Keratinocyte (primary cell): Measurements from ENCODE around the gene SDHAF3. TPM values are rescaled to one million over a fixed set of nuclear protein-coding genes. Genes with fewer than 3 reads are reported as not detected.
"Not testable (repeated sequence)": the region's sequence is repeated elsewhere in the genome, so short reads cannot be mapped to it uniquely, and the experiment has no call there.

ENCODE experiments used
- DNase-seq: peaks from one replicate; pipeline ENCODE4 v3.0.0-alpha.2; 2011; ENCODE audit warnings: low read depth, missing footprints, low spot score
- FAIRE-seq: peaks from 2 replicates; lab custom pipeline; 2011; peaks lifted over from hg19 to GRCh38; lab: Jason Lieb, UNC
- H2AFZ ChIP-seq: 2 replicates; pipeline ENCODE4 v1.6.0; 2012; ENCODE audit warnings: low read length, control low read depth, inconsistent platforms; ENCODE audit not compliant: control insufficient read depth
- H3K27ac ChIP-seq: 2 replicates; pipeline ENCODE4 v1.5.1; 2011; ENCODE audit warnings: low read length; ENCODE audit not compliant: control insufficient read depth, insufficient read depth
- H3K27me3 ChIP-seq: 3 replicates; pipeline ENCODE4 v1.6.0; 2011; ENCODE audit warnings: low read length; ENCODE audit not compliant: control insufficient read depth, insufficient read depth; ENCODE audit errors: extremely low read depth
- H3K36me3 ChIP-seq, 2 experiments: 2 replicates in 1 of 2; 3 replicates in 1 of 2; pipeline ENCODE4 v1.5.1; 2011; ENCODE audit warnings: low read length in 2 of 2, mild to moderate bottlenecking in 1 of 2; ENCODE audit not compliant: control insufficient read depth in 2 of 2, insufficient read depth in 2 of 2; ENCODE audit errors: extremely low read depth in 1 of 2
- H3K4me1 ChIP-seq: 3 replicates; pipeline ENCODE4 v1.5.1; 2011; ENCODE audit warnings: low read length; ENCODE audit not compliant: control insufficient read depth, insufficient read depth; ENCODE audit errors: extremely low read depth
- H3K4me2 ChIP-seq: 3 replicates; pipeline ENCODE4 v1.6.0; 2011; ENCODE audit warnings: low read depth, low read length; ENCODE audit not compliant: control insufficient read depth, insufficient read depth; ENCODE audit errors: extremely low read depth
- H3K4me3 ChIP-seq, 3 experiments: fragments of 200-600 bp in 1 of 3; sonication (generic) in 1 of 3; 2 replicates in 2 of 3; 3 replicates in 1 of 3; pipeline ENCODE4 v1.5.1; 2011 to 2016; ENCODE audit warnings: low read length in 3 of 3, mild to moderate bottlenecking in 3 of 3, control low read depth in 2 of 3, inconsistent platforms in 1 of 3, low read depth in 1 of 3, mixed read lengths in 1 of 3, mixed run types in 1 of 3, moderate library complexity in 1 of 3; ENCODE audit not compliant: control insufficient read depth in 2 of 3, insufficient read depth in 2 of 3; ENCODE audit errors: extremely low read depth in 1 of 3
- H3K79me2 ChIP-seq: 2 replicates; pipeline ENCODE4 v1.6.0; 2012; ENCODE audit warnings: low read length; ENCODE audit not compliant: control insufficient read depth, insufficient read depth
- H3K9ac ChIP-seq: 3 replicates; pipeline ENCODE4 v1.6.0; 2011; ENCODE audit warnings: low read length; ENCODE audit not compliant: control insufficient read depth, insufficient read depth; ENCODE audit errors: extremely low read depth
- H3K9me1 ChIP-seq: 3 replicates; pipeline ENCODE4 v1.6.0; 2011; ENCODE audit warnings: low read length; ENCODE audit not compliant: control insufficient read depth, insufficient read depth; ENCODE audit errors: extremely low read depth
- H3K9me3 ChIP-seq: 2 replicates; pipeline ENCODE4 v1.5.1; 2012; ENCODE audit warnings: low read depth, low read length; ENCODE audit not compliant: control insufficient read depth
- H4K20me1 ChIP-seq: 3 replicates; pipeline ENCODE4 v1.6.0; 2011; ENCODE audit warnings: low read length; ENCODE audit not compliant: control insufficient read depth, insufficient read depth; ENCODE audit errors: extremely low read depth
- CTCF ChIP-seq, 3 experiments: IDR thresholded peaks in 1 of 3; conservative IDR thresholded peaks in 1 of 3; optimal IDR thresholded peaks in 1 of 3; 2 replicates in 2 of 3; 3 replicates in 1 of 3; pipeline versions ENCODE3 to v1.5.1; 2011; ENCODE audit warnings: low read length in 3 of 3, mild to moderate bottlenecking in 3 of 3, moderate library complexity in 2 of 3, control low read depth in 1 of 3, inconsistent platforms in 1 of 3; ENCODE audit not compliant: insufficient read depth in 2 of 3; ENCODE audit errors: extremely low read depth in 1 of 3
- EZH2 ChIP-seq: IDR thresholded peaks from one replicate; pipeline ENCODE4 v1.6.1; 2012; ENCODE audit warnings: inconsistent platforms, mild to moderate bottlenecking, low read length, moderate library complexity
- dilution Hi-C: fragments of 300-500 bp; cut with MboI; formaldehyde crosslinking; loops from one replicate; pipeline ENCODE4 v1.7.0; 2020; ENCODE audit warnings: low sequenced_read_pairs; ENCODE audit not compliant: extremely low pct_ligation_motif_present
- polyA minus RNA-seq, 3 experiments: library from RNA; depleted of rRNA, polyadenylated mRNA; stranded (reverse); fragments of >200 nt; gene quantifications; 1 replicate in 1 of 3; 2 replicates in 1 of 3; 3 replicates in 1 of 3; pipeline ENCODE4 v1.2.3, GENCODE V29; 2011
- polyA plus RNA-seq, 5 experiments: library from polyadenylated mRNA; depleted of rRNA in 3 of 5; stranded (reverse) in 3 of 5; stranded (forward) in 1 of 5; unstranded in 1 of 5; fragments of >200 nt; gene quantifications; 1 replicate in 1 of 5; 2 replicates in 3 of 5; 3 replicates in 1 of 5; pipeline versions ENCODE4 v1.2.1 to v1.2.3, GENCODE V29; 2011 to 2012; ENCODE audit warnings: missing spikeins in 2 of 5, low read depth in 1 of 5, low replicate concordance in 1 of 5

The SDHAF3 gene
- polyA plus RNA-seq (16.9 to 32.8 TPM (median 18.4 TPM) in 3 replicates), polyA minus RNA-seq (1.3 to 10.7 TPM (median 2.5 TPM) in 3 replicates)
- 7.0 TPM for polyA plus RNA-seq (2011; ENCODE audit: low read depth)
- 19.5 and 34.2 TPM in 2 replicates for polyA plus RNA-seq (2011; cell fraction: cytosol; rRNA removed)
- polyA plus RNA-seq (2011; cell fraction: nucleus; rRNA removed) = 7.0 and 9.2 TPM in 2 replicates
- polyA plus RNA-seq (2012; ENCODE audit: low replicate concordance) = 10.5 and 36.8 TPM in 2 replicates
- polyA minus RNA-seq (2011; cell fraction: cytosol; rRNA and poly(A)+ RNA removed) = 40.1 TPM
- polyA minus RNA-seq (2011; cell fraction: nucleus; rRNA and poly(A)+ RNA removed) = 3.1 and 3.3 TPM in 2 replicates

DNA sequence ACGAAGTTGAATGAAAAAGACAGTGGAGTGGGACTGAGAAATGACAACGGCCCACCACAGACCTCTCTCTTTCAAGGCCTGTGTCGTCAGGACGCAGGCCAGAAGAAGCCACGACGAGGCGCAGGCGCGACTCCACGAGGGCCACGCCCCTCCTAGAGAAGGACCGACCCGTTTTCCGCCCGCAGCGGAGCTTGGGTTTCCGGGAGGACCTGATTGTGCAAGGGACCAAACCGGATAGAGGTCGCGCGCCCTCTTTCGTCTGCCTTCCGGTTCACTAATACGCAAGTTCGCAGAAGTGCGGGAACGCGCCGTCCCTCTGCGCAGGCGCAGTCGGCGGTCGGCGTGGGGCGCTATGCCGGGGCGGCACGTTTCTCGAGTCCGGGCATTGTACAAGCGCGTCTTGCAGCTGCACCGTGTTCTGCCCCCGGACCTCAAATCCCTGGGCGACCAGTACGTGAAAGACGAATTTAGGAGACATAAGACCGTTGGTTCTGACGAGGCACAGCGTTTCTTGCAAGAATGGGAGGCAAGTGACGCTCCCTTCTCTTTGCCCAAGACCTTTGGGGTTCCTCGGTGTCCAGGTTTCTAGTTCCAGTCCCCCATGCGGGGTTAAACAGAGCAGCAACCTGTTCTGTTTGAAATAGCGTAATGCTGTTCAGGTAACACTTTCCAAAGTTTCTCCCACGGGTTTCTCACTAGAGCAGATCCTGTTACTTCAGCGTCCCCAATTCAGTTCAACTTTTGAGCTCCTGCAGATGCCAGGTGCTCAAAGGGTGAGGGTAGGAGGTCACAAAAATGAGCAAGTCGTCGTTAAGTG lies at the start of gene SDHAF3:
TSS of gene SDHAF3 (plus strand) at position 327 of the 817 bp plus-strand sequence. CDS start at position 353, 26 bp downstream.
- Histone ChIP-seq H2AFZ (peak within 1 kb of the TSS; percentile 100), H3K4me3 (peak within 1 kb of the TSS; percentile 95 to 99 (median 98)), H3K4me1 (peaks cover 2% of the 10 kb centered on the region), H3K9ac (peak within 1 kb of the TSS; percentile 90), H3K79me2 (peaks cover 39% of the 10 kb centered on the region), H3K27me3 (no peaks in the 10 kb centered on the region), H3K27ac (peak within 1 kb of the TSS; percentile 84), H3K9me3 (no peaks in the 10 kb centered on the region), H4K20me1 (no peaks in the 10 kb centered on the region), H3K4me2 (peak within 1 kb of the TSS; percentile 91), H3K9me1 (no peaks in the 10 kb centered on the region), H3K36me3 (no peaks in the 10 kb centered on the region)
- DNase-seq (peak; percentile 83), FAIRE-seq (peak; percentile 84)
- TF ChIP-seq EZH2 (no peak), CTCF (optimal IDR thresholded peaks at IDR 0.05 in 1 of 3, IDR thresholded peaks at IDR 0.05 in 1 of 3, conservative IDR thresholded peaks at IDR 0.05 in 1 of 3; ENCODE audit: extremely low read depth in 1 of 3, insufficient read depth in 2 of 3, low read length in 3 of 3) (peak in 2 of 3 experiments; percentile 21 to 50)
- dilution Hi-C loops = no loop called here

DNA sequence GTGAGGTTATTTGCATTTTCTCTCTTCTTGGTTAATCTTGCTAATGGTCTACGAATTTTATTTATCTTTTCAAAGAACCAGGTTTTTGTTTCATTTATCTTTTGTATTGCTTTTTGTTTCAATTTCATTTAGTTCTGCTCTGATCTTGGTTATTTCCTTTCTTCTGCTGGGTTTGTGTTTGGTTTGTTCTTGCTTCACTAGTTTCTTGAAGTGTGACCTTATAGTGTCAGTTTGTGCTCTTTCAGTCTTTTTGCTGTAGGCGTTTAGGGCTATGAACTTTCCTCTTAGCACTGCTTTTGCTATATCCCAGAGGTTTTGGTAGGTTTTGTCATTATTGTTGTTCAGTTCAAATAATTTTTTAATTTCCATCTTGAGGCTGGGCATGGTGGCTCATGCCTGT lies 45.5 kb upstream of the SDHAF3 start:
- H3K4me3 ChIP-seq, H3K36me3 ChIP-seq, H3K9ac ChIP-seq, DNase-seq, H3K27ac ChIP-seq, H3K9me3 ChIP-seq, H3K4me1 ChIP-seq, H4K20me1 ChIP-seq, H3K9me1 ChIP-seq, dilution Hi-C loops, H3K79me2 ChIP-seq, FAIRE-seq, H3K4me2 ChIP-seq, H3K27me3 ChIP-seq, H2AFZ ChIP-seq: not testable (repeated sequence)
